ENCODE results near the gene NCOA7.

DNA sequence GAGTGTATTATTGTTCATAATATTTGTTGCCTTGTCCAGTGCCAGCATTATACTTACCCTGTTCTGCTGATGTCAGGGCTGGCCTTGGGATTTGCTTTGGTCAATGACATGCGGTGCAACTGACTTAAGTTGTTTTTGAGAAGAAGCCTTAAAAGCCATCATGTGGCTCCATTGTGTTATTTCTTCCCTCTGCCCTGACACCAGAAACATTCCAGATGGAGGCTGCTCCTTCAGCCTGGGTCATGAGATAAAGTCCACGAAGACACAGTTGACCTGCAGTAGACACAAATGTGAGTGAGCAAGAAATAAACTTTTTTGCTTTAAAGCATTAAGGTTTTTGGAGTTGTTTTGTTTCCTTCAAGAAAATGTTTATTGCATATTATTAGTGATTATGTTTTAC lies 158.3 kb downstream of the NCOA7 start:
- TF ChIP-seq POLR2AphosphoS5 (IDR thresholded peaks at IDR 0.05; ENCODE audit: control insufficient read depth, insufficient read depth, low read depth, low read length): no peak
- no peak for TF ChIP-seq SMAD3 (CRISPR knock-in tag; conservative IDR thresholded peaks at IDR 0.05)
- TF ChIP-seq ARHGAP35 (IDR thresholded peaks at IDR 0.05; ENCODE audit: partially characterized antibody): no peak
- TF ChIP-seq RBM22 (IDR thresholded peaks at IDR 0.05; ENCODE audit: low read depth, low read length, poor library complexity, severe bottlenecking): no peak
- no peak for TF ChIP-seq ZBTB9 (CRISPR knock-in tag; IDR thresholded peaks at IDR 0.05)
- TF ChIP-seq, protein P1, sequence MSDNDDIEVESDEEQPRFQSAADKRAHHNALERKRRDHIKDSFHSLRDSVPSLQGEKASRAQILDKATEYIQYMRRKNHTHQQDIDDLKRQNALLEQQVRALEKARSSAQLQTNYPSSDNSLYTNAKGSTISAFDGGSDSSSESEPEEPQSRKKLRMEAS (CRISPR knock-in tag; IDR thresholded peaks at IDR 0.05): no peak
- no peak for TF ChIP-seq LARP7 (IDR thresholded peaks at IDR 0.05)
- TF ChIP-seq RCOR1 (IDR thresholded peaks at IDR 0.05; ENCODE audit: borderline replicate concordance in 1 of 2, low read depth in 2 of 2, low read length in 2 of 2): no peak
- no peak for TF ChIP-seq KLF16 (IDR thresholded peaks at IDR 0.05)
- no peak for TF ChIP-seq ZNF184 (CRISPR knock-in tag; IDR thresholded peaks at IDR 0.05)
- no peak for TF ChIP-seq MYBL2 (IDR thresholded peaks at IDR 0.05; ENCODE audit: low read depth)
- TF ChIP-seq MYBL2 (CRISPR knock-in tag; IDR thresholded peaks at IDR 0.05; ENCODE audit: borderline replicate concordance): no peak
- no peak for TF ChIP-seq CTCF (IDR thresholded peaks at IDR 0.05 in 2 of 3, conservative IDR thresholded peaks at IDR 0.05 in 1 of 3; ENCODE audit: insufficient read depth in 2 of 3, low read depth in 1 of 3, low read length in 3 of 3)
- TF ChIP-seq, protein P2, sequence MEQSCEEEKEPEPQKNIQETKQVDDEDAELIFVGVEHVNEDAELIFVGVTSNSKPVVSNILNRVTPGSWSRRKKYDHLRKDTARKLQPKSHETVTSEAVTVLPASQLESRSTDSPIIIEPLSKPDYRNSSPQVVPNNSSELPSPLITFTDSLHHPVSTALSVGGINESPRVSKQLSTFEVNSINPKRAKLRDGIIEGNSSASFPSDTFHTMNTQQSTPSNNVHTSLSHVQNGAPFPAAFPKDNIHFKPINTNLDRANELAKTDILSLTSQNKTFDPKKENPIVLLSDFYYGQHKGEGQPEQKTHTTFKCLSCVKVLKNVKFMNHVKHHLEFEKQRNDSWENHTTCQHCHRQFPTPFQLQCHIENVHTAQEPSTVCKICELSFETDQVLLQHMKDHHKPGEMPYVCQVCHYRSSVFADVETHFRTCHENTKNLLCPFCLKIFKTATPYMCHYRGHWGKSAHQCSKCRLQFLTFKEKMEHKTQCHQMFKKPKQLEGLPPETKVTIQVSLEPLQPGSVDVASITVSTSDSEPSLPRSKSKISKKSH (CRISPR knock-in tag; IDR thresholded peaks at IDR 0.05): no peak
- TF ChIP-seq MYC (IDR thresholded peaks at IDR 0.05; ENCODE audit: low read depth, low read length): no peak
- TF ChIP-seq MYC (CRISPR knock-in tag; IDR thresholded peaks at IDR 0.05; ENCODE audit: borderline replicate concordance, low read depth): no peak
